HG03457 (cell line): ENCODE measurements around the gene AIP.
"Not testable (repeated sequence)": the region's sequence is repeated elsewhere in the genome, so short reads cannot be mapped to it uniquely, and the experiment has no call there.

ENCODE experiments used
- ATAC-seq: cut with Tn5 transposase; IDR thresholded peaks from one replicate; pipeline ENCODE4 v1.9.1; 2021; ENCODE audit warnings: moderate number of reproducible peaks; ENCODE audit not compliant: unreplicated experiment

AIP gene

GRCh38 chr11:67448220-67448609, 34.6 kb upstream of the AIP start:
- no peak for ATAC-seq

- ATAC-seq, result no peak
Measured at GRCh38 chr11:67449116-67449844, 33.5 kb upstream of the AIP start.

GRCh38 chr11:67450796-67451657, 31.8 kb upstream of the AIP start:
- no peak for ATAC-seq

- ATAC-seq, result no peak
Measured at GRCh38 chr11:67451658-67451976, 31.2 kb upstream of the AIP start.

GRCh38 chr11:67452141-67452952, 30.5 kb upstream of the AIP start, which contains the start of gene GPR152:
Gene GPR152, minus strand, starts transcription at chr11:67452729. Its CDS starts 5 bp downstream, at chr11:67452724.
- ATAC-seq, result no peak

GRCh38 chr11:67453816-67454732, 28.8 kb upstream of the AIP start:
- no peak for ATAC-seq

GRCh38 chr11:67455054-67455453, 27.8 kb upstream of the AIP start, which contains the start of gene CABP4:
Gene CABP4, plus strand, starts transcription at chr11:67455354. Its CDS starts 70 bp downstream, at chr11:67455424.
- no peak for ATAC-seq

GRCh38 chr11:67456068-67456705, 26.6 kb upstream of the AIP start:
- no peak for ATAC-seq

GRCh38 chr11:67457453-67457852, 25.4 kb upstream of the AIP start:
- no peak for ATAC-seq

GRCh38 chr11:67458266-67458665, 24.6 kb upstream of the AIP start:
- no peak for ATAC-seq

GRCh38 chr11:67463186-67463585, 19.6 kb upstream of the AIP start:
- no peak for ATAC-seq

GRCh38 chr11:67463680-67464410, 19.0 kb upstream of the AIP start:
- no peak for ATAC-seq

GRCh38 chr11:67464411-67465188, 18.2 kb upstream of the AIP start:
- ATAC-seq, result no peak

GRCh38 chr11:67465189-67465510, 17.7 kb upstream of the AIP start:
- ATAC-seq, result no peak

- not testable (repeated sequence) for ATAC-seq
Measured at GRCh38 chr11:67465530-67465929, 17.3 kb upstream of the AIP start.

GRCh38 chr11:67466367-67466766, 16.5 kb upstream of the AIP start:
- ATAC-seq, result no peak

GRCh38 chr11:67466962-67467771, 15.7 kb upstream of the AIP start:
- ATAC-seq, result no peak

- no peak for ATAC-seq
Measured at GRCh38 chr11:67468056-67468455, 14.8 kb upstream of the AIP start.
